Adrenal gland (tissue), 12 donors: Measurements from ENCODE around the gene NOL4L. TPM values are rescaled to one million over a fixed set of nuclear protein-coding genes. Genes with fewer than 3 reads are reported as not detected.

Source experiments
- DNase-seq, 7 donors: peaks; one replicate each; pipeline ENCODE4 v3.0.0-alpha.2; 2019 to 2020
- H3K27ac ChIP-seq, 5 donors: fragments of 200-600 bp; sonication (generic) in 4 of 5; 1 replicate in 3 of 5; 2 replicates in 2 of 5; pipeline versions ENCODE4 v1.5.1 to v1.8.0; 2016 to 2020; ENCODE audit warnings: mild to moderate bottlenecking in 1 of 5
- H3K27me3 ChIP-seq: fragments of 200-600 bp; 2 replicates; pipeline ENCODE4 v1.8.0; 2021
- H3K36me3 ChIP-seq, 2 donors: fragments of 200-600 bp; replicated peaks in 1 of 2; 1 replicate in 1 of 2; 2 replicates in 1 of 2; pipeline versions ENCODE4 v1.5.1 to v1.8.0; 2018 to 2022
- H3K4me1 ChIP-seq, 2 donors: fragments of 200-600 bp; replicated peaks in 1 of 2; 1 replicate in 1 of 2; 2 replicates in 1 of 2; pipeline versions ENCODE4 v1.5.1 to v1.8.0; 2018 to 2021
- H3K4me3 ChIP-seq, 4 donors: fragments of 200-600 bp; sonication (generic) in 3 of 4; one replicate each; pipeline ENCODE4 v1.5.1; 2016 to 2018
- H3K9me3 ChIP-seq, 3 donors: fragments of 200-600 bp; sonication (generic) in 1 of 3; replicated peaks in 1 of 3; 1 replicate in 2 of 3; 2 replicates in 1 of 3; pipeline versions ENCODE4 v1.5.1 to v1.8.0; 2016 to 2021
- CTCF ChIP-seq, 6 experiments: fragments of 450-650 bp in 4 of 6; fragments of 200-600 bp in 2 of 6; sonication (generic) in 1 of 6; IDR thresholded peaks; 1 replicate in 5 of 6; 2 replicates in 1 of 6; pipeline versions ENCODE4 v1.5.1 to v1.8.0; 2016 to 2021; ENCODE audit warnings: antibody characterized with exemption in 6 of 6, mild to moderate bottlenecking in 2 of 6, moderate library complexity in 1 of 6
- POLR2A ChIP-seq, 2 donors: fragments of 450-650 bp; IDR thresholded peaks; one replicate each; pipeline ENCODE4 v1.6.1; 2017; ENCODE audit warnings: antibody characterized with exemption in 2 of 2, mild to moderate bottlenecking in 2 of 2, moderate library complexity in 1 of 2
- WGBS, 4 donors: extraction: QIAGEN DNeasy Blood & Tissue Kit in 2 of 4; methylation state at CpG; one replicate each; pipeline versions ENCODE4 v1.1.5 to v1.1.7; 2013 to 2017; 5-methylcytosine and 5-hydroxymethylcytosine counted together
- intact Hi-C, 2 donors: fragments of 100-400 bp; cut with DNase I; formaldehyde crosslinking; loops; one replicate each; pipeline versions ENCODE4 v1.14.1 to v1.15.0; 2022 to 2023
- polyA plus RNA-seq, 3 donors: library from polyadenylated mRNA; stranded (reverse); fragments of 200-250 nt in 2 of 3; fragments of 350-450 nt in 1 of 3; fragmentation: Illumina TruSeq in 1 of 3; extraction: RNeasy Lipid Tissue Mini Kit (QIAGEN cat#74804) in 1 of 3; gene quantifications; one replicate each; pipeline ENCODE4 v1.2.3, GENCODE V29; 2013 to 2014
- total RNA-seq, 9 donors: library from RNA; depleted of rRNA in 4 of 9; stranded (reverse); fragments of >200 nt in 4 of 9; fragments of 120-200 nt in 1 of 9; fragmentation: NEBNext Ultra II Directional in 1 of 9; extraction: Animal tissue kit (Norgen Biotek cat#: 25700) in 1 of 9; gene quantifications; one replicate each; pipeline versions ENCODE4 v1.1.0 to v1.2.4, GENCODE V29; 2013 to 2023
- donor health status: healthy with polysubstance abuse.
- donor health status: Bipolar disorder and iron deficiency.
- donor health status: DM: yes; HTN: yes; CAD: no.
- donor health status: DM: no; HTN: no; CAD: no.
- donor health status: DM: no; HTN: no; CAD: no.
- donor health status: DM: yes; HTN: yes; CAD: no.

Gene NOL4L
- total and polyA plus RNA-seq, 12 donors = 6.4 to 30.4 (median 15.7) TPM

- Histone ChIP-seq H3K27me3 (no peaks in the 10 kb centered on the region), H3K9me3 (no peaks in the 10 kb centered on the region), H3K4me3 (no peak overlapping the region), H3K4me1 (peaks cover 0 to 13% of the 10 kb centered on the region in 2 donors), H3K27ac (no peak overlapping the region), H3K36me3 (no peaks in the 10 kb centered on the region)
- TF ChIP-seq CTCF (IDR thresholded peaks at IDR 0.05) (no peak), POLR2A (IDR thresholded peaks at IDR 0.05) (no peak)
- DNase-seq = no peak
- intact Hi-C loops = no loop called here
- WGBS, 4 donors = 92 to 93% (median 93%) methylated on average over 15 of the region's 15 CpGs
Measured at GRCh38 chr20:32543570-32544259, 41.4 kb downstream of the NOL4L start.

GRCh38 chr20:32542259-32542615 lies 42.9 kb downstream of the NOL4L start:
- WGBS, 4 donors = 95 to 98% (median 96%) methylated on average over 6 of the region's 6 CpGs
- intact Hi-C loops = no loop called here
- Histone ChIP-seq H3K36me3 (no peaks in the 10 kb centered on the region), H3K27me3 (no peaks in the 10 kb centered on the region), H3K9me3 (no peaks in the 10 kb centered on the region), H3K27ac (no peak overlapping the region), H3K4me1 (peaks cover 0 to 25% of the 10 kb centered on the region in 2 donors), H3K4me3 (no peak overlapping the region)
- no peak for TF ChIP-seq POLR2A (IDR thresholded peaks at IDR 0.05)
- TF ChIP-seq CTCF (IDR thresholded peaks at IDR 0.05) = no peak
- no peak for DNase-seq

GRCh38 chr20:32541323-32542258 lies 43.5 kb downstream of the NOL4L start:
- no peaks in the 10 kb centered on the region for H3K27me3 ChIP-seq
- no peak overlapping the region for H3K27ac ChIP-seq
- no peaks in the 10 kb centered on the region for H3K36me3 ChIP-seq
- H3K9me3 ChIP-seq = no peaks in the 10 kb centered on the region
- no peak for DNase-seq
- H3K4me1 ChIP-seq = peaks cover 0 to 28% of the 10 kb centered on the region in 2 donors
- WGBS, 4 donors = 88 to 97% (median 90%) methylated on average over 11 to 21 of the region's 21 CpGs
- TF ChIP-seq POLR2A (IDR thresholded peaks at IDR 0.05) = no peak
- TF ChIP-seq CTCF (IDR thresholded peaks at IDR 0.05) = no peak
- no peak overlapping the region for H3K4me3 ChIP-seq
- intact Hi-C loops = no loop called here

- H3K4me3 ChIP-seq = no peak overlapping the region
- H3K4me1 ChIP-seq = peaks cover 0 to 28% of the 10 kb centered on the region in 2 donors
- H3K9me3 ChIP-seq = no peaks in the 10 kb centered on the region
- WGBS, 4 donors = 70 to 86% (median 73%) methylated on average over 9 to 13 of the region's 13 CpGs
- no peak for TF ChIP-seq CTCF (IDR thresholded peaks at IDR 0.05)
- no peak for TF ChIP-seq POLR2A (IDR thresholded peaks at IDR 0.05)
- no peak for DNase-seq
- H3K36me3 ChIP-seq = no peaks in the 10 kb centered on the region
- H3K27me3 ChIP-seq = no peaks in the 10 kb centered on the region
- peak overlapping the region in 2 of 5 donors; percentile 15 to 22 for H3K27ac ChIP-seq
- intact Hi-C loops = no loop called here
Measured at GRCh38 chr20:32539817-32540675, 45.1 kb downstream of the NOL4L start.
